Placental epithelial cell (primary cell): ENCODE results near the gene CDKN2B. TPM values are rescaled to one million over a fixed set of nuclear protein-coding genes. Genes with fewer than 3 reads are reported as not detected.

Source experiments
- small RNA-seq: library from RNA; depleted of rRNA; stranded (forward); fragments of <200 nt; gene quantifications from one replicate; pipeline ENCODE3, GENCODE V24; 2012
- total RNA-seq: library from RNA; depleted of rRNA; stranded (reverse); fragments of >200 nt; gene quantifications from 2 replicates; pipeline ENCODE4 v1.2.3, GENCODE V29; 2012

Gene CDKN2B, protein sequence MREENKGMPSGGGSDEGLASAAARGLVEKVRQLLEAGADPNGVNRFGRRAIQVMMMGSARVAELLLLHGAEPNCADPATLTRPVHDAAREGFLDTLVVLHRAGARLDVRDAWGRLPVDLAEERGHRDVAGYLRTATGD
- 29.4 and 98.1 TPM in 2 replicates for total RNA-seq

DNA sequence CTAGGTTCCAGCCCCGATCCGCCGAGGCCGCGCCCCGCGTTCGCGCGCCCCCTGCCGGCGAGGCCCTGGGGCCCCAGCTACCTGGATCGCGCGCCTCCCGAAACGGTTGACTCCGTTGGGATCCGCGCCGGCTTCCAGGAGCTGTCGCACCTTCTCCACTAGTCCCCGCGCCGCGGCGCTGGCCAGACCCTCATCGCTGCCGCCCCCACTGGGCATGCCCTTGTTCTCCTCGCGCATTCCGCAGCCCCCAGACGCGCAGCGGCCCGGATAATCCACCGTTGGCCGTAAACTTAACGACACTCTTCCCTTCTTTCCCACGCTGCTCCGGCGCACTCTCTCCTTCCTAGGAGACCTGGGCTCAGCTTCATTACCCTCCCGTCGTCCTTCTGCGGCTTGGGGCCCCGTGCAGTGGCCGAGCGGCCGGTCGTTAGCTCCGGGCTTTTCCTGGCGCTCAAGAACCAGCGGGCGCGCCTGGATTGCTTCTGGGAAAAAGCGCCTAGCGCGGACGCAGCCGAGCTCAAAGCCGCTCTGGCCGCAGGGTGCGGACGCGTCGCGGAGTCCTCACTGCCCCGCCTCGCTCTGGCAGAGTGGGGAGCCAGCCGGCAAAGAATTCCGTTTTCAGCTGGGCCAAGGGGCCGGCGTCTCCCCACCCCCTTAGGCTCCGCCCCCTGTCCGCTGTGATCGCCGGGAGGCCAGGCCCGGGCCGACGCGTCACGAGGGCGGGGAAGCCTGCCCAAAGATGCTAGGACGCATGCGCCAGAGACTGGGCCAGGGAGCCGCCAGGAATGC lies at the start of gene CDKN2B:
TSS of gene CDKN2B (minus strand) at position 589 of the 789 bp plus-strand sequence. CDS start at position 237, 352 bp downstream.

GRCh38 chr9:21994556-21995005 lies 14.5 kb downstream of the CDKN2B start, which contains the start of gene CDKN2B-AS1:
TSS of gene CDKN2B-AS1 (plus strand) at chr9:21994791.

DNA sequence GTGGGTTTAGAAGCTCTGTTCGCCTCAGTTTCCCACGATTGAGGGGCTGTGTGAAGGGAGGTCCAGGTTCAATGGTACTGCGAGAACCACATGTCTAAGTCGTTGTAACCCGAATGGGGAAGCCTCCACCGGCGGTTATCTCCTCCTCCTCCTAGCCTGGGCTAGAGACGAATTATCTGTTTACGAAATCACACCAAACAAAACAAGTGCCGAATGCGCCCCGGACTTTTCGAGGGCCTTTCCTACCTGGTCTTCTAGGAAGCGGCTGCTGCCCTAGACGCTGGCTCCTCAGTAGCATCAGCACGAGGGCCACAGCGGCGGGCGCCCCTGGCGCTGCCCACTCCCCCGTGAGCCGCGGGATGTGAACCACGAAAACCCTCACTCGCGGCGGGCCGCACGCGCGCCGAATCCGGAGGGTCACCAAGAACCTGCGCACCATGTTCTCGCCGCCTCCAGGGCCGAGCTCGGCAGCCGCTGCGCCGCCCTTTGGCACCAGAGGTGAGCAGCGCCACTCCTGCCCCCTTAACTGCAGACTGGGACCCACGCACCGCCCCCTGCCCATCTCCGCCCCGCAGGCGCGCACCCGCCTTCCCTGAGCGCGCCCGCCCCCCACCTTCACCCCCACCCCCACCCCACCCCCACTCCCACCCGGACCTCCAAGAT lies 15.1 kb downstream of the CDKN2B start, which contains the start of gene CDKN2A:
TSS of gene CDKN2A (minus strand) at position 500 of the 663 bp plus-strand sequence.

Small RNA genes within 50 kb of the gene (small RNA-seq; reads per million reads assigned to genes)
- not detected for gene RF02045

Other genes with a start within 250 kb of the CDKN2B start
- gene MTAP, start 206.7 kb downstream of the CDKN2B start, total RNA-seq = 25.9 and 39.3 TPM in 2 replicates
- 33.4 and 36.4 TPM in 2 replicates for gene CDKN2A, start 14.9 kb downstream of the CDKN2B start, total RNA-seq
- 5.7 and 11.4 TPM in 2 replicates for gene CDKN2B-AS1, start 14.5 kb downstream of the CDKN2B start, total RNA-seq